K562 (cell line): ENCODE results near the gene LSM14B. TPM values are rescaled to one million over a fixed set of nuclear protein-coding genes. Genes with fewer than 3 reads are reported as not detected.

ENCODE experiments used
- ATAC-seq: fragments of 200-7000 bp; cut with Tn5 transposase; 3 replicates; pipeline ENCODE4 v1.9.1; 2020; ENCODE audit warnings: moderate library complexity
- BruUV-seq: library from RNA; stranded (reverse); fragments of 400-500 nt; replicated peaks from 2 replicates; lab custom pipeline; 2021; lab: Mats Ljungman, UMichigan
- CTCF ChIA-PET: fragments of 300-600 bp; formaldehyde crosslinking; extraction: SDS; loops from one replicate; lab custom pipeline; 2021; ENCODE audit warnings: low intra/inter-chr PET ratio; lab: Yijun Ruan, JAX
- POLR2A ChIA-PET: fragments of 300-600, 350-650 bp; sonication (Branson Sonifier 250); formaldehyde crosslinking; extraction: SDS; loops from one replicate; lab custom pipeline; 2021; ENCODE audit warnings: antibody characterized with exemption, inconsistent platforms; lab: Yijun Ruan, JAX
- DNase-seq, 4 experiments: peaks; one replicate each; pipeline versions ENCODE4 v3.0.0 to v3.0.0-alpha.2; 2011 to 2018; ENCODE audit warnings: low spot score in 3 of 4, mixed read lengths in 3 of 4; ENCODE audit errors: extremely low read depth in 1 of 4
- FAIRE-seq: peaks from 2 replicates; lab custom pipeline; 2011; peaks lifted over from hg19 to GRCh38; lab: Jason Lieb, UNC
- H2AFZ ChIP-seq: 2 replicates; pipeline ENCODE4 v1.6.0; 2011; ENCODE audit warnings: low read depth, low read length, control low read depth, inconsistent platforms
- H3K27ac ChIP-seq: fragments of 200-600 bp; 3 replicates; pipeline ENCODE4 v1.8.0; 2011; ENCODE audit warnings: low read depth, mild to moderate bottlenecking, control low read depth, inconsistent platforms, low read length, moderate library complexity, mixed read lengths; ENCODE audit errors: extremely low read depth
- H3K27me3 ChIP-seq, 2 experiments: fragments of 300-600 bp in 1 of 2; 2 replicates in 1 of 2; 3 replicates in 1 of 2; pipeline versions ENCODE4 v1.6.0 to v1.8.0; 2011; ENCODE audit warnings: inconsistent platforms in 2 of 2, low read length in 2 of 2, mild to moderate bottlenecking in 1 of 2, mixed read lengths in 1 of 2, moderate library complexity in 1 of 2; ENCODE audit not compliant: control insufficient read depth in 2 of 2, insufficient read depth in 2 of 2
- H3K36me3 ChIP-seq: fragments of 300-600 bp; 3 replicates; pipeline ENCODE4 v1.8.0; 2011; ENCODE audit warnings: mild to moderate bottlenecking, low read length, inconsistent platforms; ENCODE audit not compliant: control insufficient read depth, insufficient read depth
- H3K4me1 ChIP-seq, 2 experiments: fragments of 200-600 bp in 1 of 2; replicated peaks in 1 of 2; 2 replicates in 1 of 2; 3 replicates in 1 of 2; pipeline versions ENCODE4 v1.5.1 to v1.8.0; 2011; ENCODE audit warnings: inconsistent platforms in 2 of 2, low read length in 2 of 2, mild to moderate bottlenecking in 1 of 2, mixed read lengths in 1 of 2, moderate library complexity in 1 of 2; ENCODE audit not compliant: control insufficient read depth in 2 of 2, insufficient read depth in 2 of 2
- H3K4me2 ChIP-seq: 2 replicates; pipeline ENCODE4 v1.6.1; 2011; ENCODE audit warnings: low read length, control low read depth, inconsistent platforms, mixed read lengths; ENCODE audit not compliant: insufficient read depth
- H3K4me3 ChIP-seq: fragments of 200-600 bp; sonication (generic), shearing (Covaris generic); 2 replicates; pipeline ENCODE4 v1.5.1; 2016; ENCODE audit warnings: control low read depth, inconsistent platforms
- H3K79me2 ChIP-seq: fragments of 200-600 bp; 3 replicates; pipeline ENCODE4 v1.8.0; 2011; ENCODE audit warnings: low read length, inconsistent platforms; ENCODE audit not compliant: control insufficient read depth, insufficient read depth
- H3K9ac ChIP-seq, 2 experiments: 2 replicates each; pipeline versions ENCODE4 v1.6.0 to v1.6.1; 2011; ENCODE audit warnings: low read depth in 2 of 2, low read length in 2 of 2, control low read depth in 1 of 2, inconsistent platforms in 1 of 2, mild to moderate bottlenecking in 1 of 2, mixed read lengths in 1 of 2; ENCODE audit not compliant: insufficient read depth in 1 of 2
- H3K9me1 ChIP-seq: one replicate; pipeline ENCODE4 v1.6.0; 2011; ENCODE audit warnings: inconsistent platforms, mild to moderate bottlenecking, low read length, moderate library complexity; ENCODE audit not compliant: control insufficient read depth, insufficient read depth
- H3K9me3 ChIP-seq: replicated peaks from 2 replicates; pipeline ENCODE4 v1.5.1; 2011; ENCODE audit warnings: low read depth, low read length, inconsistent platforms; ENCODE audit not compliant: control insufficient read depth, insufficient read depth
- H4K20me1 ChIP-seq: replicated peaks from 2 replicates; pipeline ENCODE4 v1.6.1; 2011; ENCODE audit warnings: low read length, inconsistent platforms, mixed read lengths; ENCODE audit not compliant: control insufficient read depth, insufficient read depth
- AFF4 ChIP-seq: sonication (generic); formaldehyde crosslinking; IDR thresholded peaks from 2 replicates; pipeline ENCODE4 v1.8.0; 2023; ENCODE audit warnings: mild to moderate bottlenecking, missing genetic modification reagents
- ARID3B ChIP-seq: fragments of 250-450 bp; sonication (Bioruptor Pico); IDR thresholded peaks from 2 replicates; pipeline ENCODE4 v1.4.0; 2020; ENCODE audit warnings: borderline replicate concordance
- ATF2 ChIP-seq: sonication (generic); formaldehyde crosslinking; IDR thresholded peaks from 2 replicates; pipeline ENCODE4 v1.8.1; 2022; ENCODE audit warnings: missing genetic modification reagents
- BRF1 ChIP-seq: IDR thresholded peaks from 3 replicates; pipeline ENCODE4 v1.6.1; 2011; ENCODE audit warnings: borderline replicate concordance, mild to moderate bottlenecking; ENCODE audit not compliant: insufficient read length; ENCODE audit errors: extremely low read depth
- CAMTA2 ChIP-seq: fragments of 250-450 bp; sonication (Bioruptor Pico); conservative IDR thresholded peaks from 2 replicates; pipeline ENCODE4 v1.5.1; 2022
- DDX20 ChIP-seq: fragments of 450-650 bp; IDR thresholded peaks from 2 replicates; pipeline ENCODE4 v1.6.1; 2016; ENCODE audit warnings: missing genetic modification characterization, low read depth, mild to moderate bottlenecking, missing compliant biosample characterization, moderate library complexity
- HSF4 ChIP-seq: fragments of 250-450 bp; sonication (Bioruptor Pico); IDR thresholded peaks from 2 replicates; pipeline ENCODE4 v2.1.2; 2022; ENCODE audit warnings: mild to moderate bottlenecking, moderate library complexity, borderline replicate concordance
- ID3 ChIP-seq, 2 experiments: fragments of 250-450 bp in 1 of 2; fragments of 450-650 bp in 1 of 2; sonication (Bioruptor Pico) in 1 of 2; IDR thresholded peaks; 2 replicates each; pipeline versions ENCODE4 v1.6.1 to v1.8.0; 2016 to 2021; ENCODE audit warnings: mild to moderate bottlenecking in 2 of 2, moderate library complexity in 2 of 2, missing compliant biosample characterization in 1 of 2, missing genetic modification characterization in 1 of 2
- NEUROD1 ChIP-seq: fragments of 150-350 bp; IDR thresholded peaks from 2 replicates; pipeline ENCODE4 v1.6.1; 2014; ENCODE audit warnings: borderline replicate concordance, low read length, low read depth; ENCODE audit not compliant: partially characterized antibody
- RAD51 ChIP-seq: fragments of 450-650 bp; IDR thresholded peaks from 2 replicates; pipeline ENCODE4 v1.7.1; 2016; ENCODE audit warnings: low read depth, mild to moderate bottlenecking, borderline replicate concordance
- SPI1 ChIP-seq: IDR thresholded peaks from 2 replicates; pipeline ENCODE4 v1.6.1; 2011; ENCODE audit warnings: low read depth, low read length, control low read depth, borderline replicate concordance
- SRSF7 ChIP-seq: fragments of 200-400 bp; formaldehyde crosslinking; optimal IDR thresholded peaks from 2 replicates; pipeline ENCODE3; 2017; ENCODE audit warnings: mild to moderate bottlenecking, low read depth, low read length
- STAT5B ChIP-seq: fragments of 250-450 bp; sonication (Bioruptor Pico); IDR thresholded peaks from 2 replicates; pipeline ENCODE4 v1.8.0; 2021; ENCODE audit warnings: mild to moderate bottlenecking, inconsistent platforms
- ZFP1 ChIP-seq: fragments of 450-650 bp; formaldehyde crosslinking; IDR thresholded peaks from 2 replicates; pipeline ENCODE4 v1.4.0; 2020; ENCODE audit warnings: mild to moderate bottlenecking, mixed read lengths
- ZNF77 ChIP-seq: fragments of 250-450 bp; sonication (Bioruptor Pico); IDR thresholded peaks from 2 replicates; pipeline ENCODE4 v1.5.0; 2020
- whole genome bisulfite sequencing: fragments of 100-300 bp; shearing (Covaris generic); methylation state at CpG from one replicate; pipeline ENCODE4 v1.1.6; 2016; ENCODE audit warnings: low coverage, mixed read lengths; ENCODE audit not compliant: insufficient coverage; ENCODE audit errors: missing lambda C conversion rate; 5-methylcytosine and 5-hydroxymethylcytosine counted together
- in situ Hi-C: fragments of 300-500 bp; cut with MboI; formaldehyde crosslinking; loops from 4 replicates; pipeline ENCODE4 v1.15.0; 2018; ENCODE audit warnings: inconsistent platforms, mixed read lengths
- intact Hi-C: fragments of 100-400 bp; cut with micrococcal nuclease; formaldehyde crosslinking; loops from 2 replicates; pipeline ENCODE4 v1.14.2; 2022
- polyA plus RNA-seq, 8 experiments: library from polyadenylated mRNA; depleted of rRNA in 4 of 8; stranded (reverse) in 5 of 8; unstranded in 3 of 8; fragments of >200 nt; fragmentation: Nextera tagmentation in 2 of 8; fragmentation: Illumina TruSeq in 1 of 8; extraction: Ambion mirVana in 2 of 8; extraction: Trizol in 1 of 8; gene quantifications; 2 replicates each; pipeline versions ENCODE4 v1.2.1 to v1.2.3, GENCODE V29; 2011 to 2014; ENCODE audit warnings: inconsistent platforms in 1 of 8, missing spikeins in 1 of 8
- total RNA-seq, 7 experiments: library from RNA; depleted of rRNA in 6 of 7; stranded (reverse); fragments of >200 nt in 6 of 7; fragmentation: Illumina TruSeq in 2 of 7; extraction: Trizol in 2 of 7; gene quantifications; 2 replicates each; pipeline versions ENCODE4 v1.2.1 to v1.2.3, GENCODE V29; 2011 to 2021; ENCODE audit warnings: low replicate concordance in 1 of 7

LSM14B gene
- total and polyA plus RNA-seq, 9 of the 15 experiments (the other 6 are each of a cell fraction or from before 2014, with no cell fraction given): 0.66 to 36.0 (median 20.2) TPM

GRCh38 chr20:62159052-62159451 lies 36.8 kb downstream of the LSM14B start:
- intact Hi-C loops: loop anchor here (5.0 kb wide), 1 partner anchor 147 kb away; no protein-coding TSS in a partner anchor
- in situ Hi-C loops: no loop called here
- Histone ChIP-seq H3K4me1 (peaks cover 2 to 49% of the 10 kb centered on the region in 2 experiments; a peak in 3 of 5 replicates), H3K27ac (no peak overlapping the region), H3K27me3 (no peaks in the 10 kb centered on the region), H3K4me3 (no peak overlapping the region), H3K36me3 (peaks cover 90% of the 10 kb centered on the region; the same call in 2 of the 3 replicates), H3K4me2 (no peak overlapping the region), H3K9me3 (no peaks in the 10 kb centered on the region), H3K9ac (peak overlapping the region in 1 of 2 experiments; percentile 45; a peak in 1 of 4 replicates), H4K20me1 (peaks cover 18% of the 10 kb centered on the region)
- WGBS: 92% methylated on average over 9 of the region's 11 CpGs
- ChIA-PET POLR2A (no interaction called here), CTCF (no interaction called here)
- FAIRE-seq (no peak), ATAC-seq (no peak), DNase-seq (no peak)
- TF ChIP-seq NEUROD1 (no peak), RAD51 (no peak), AFF4 (CRISPR knock-in tag) (no peak), SPI1 (no peak), DDX20 (no peak), ATF2 (CRISPR knock-in tag) (no peak), SRSF7 (no peak), STAT5B (CRISPR knock-in tag) (no peak), ZNF77 (CRISPR knock-in tag) (no peak), ZFP1 (no peak), HSF4 (CRISPR knock-in tag) (no peak), BRF1 (no peak), ID3 (CRISPR knock-in tag; IDR thresholded peaks at IDR 0.05) (no peak), ID3 (tag; IDR thresholded peaks at IDR 0.05) (no peak), ARID3B (CRISPR knock-in tag) (no peak), CAMTA2 (CRISPR knock-in tag) (no peak)
- TF ChIP-seq, all 486 proteins: peak for 0
- BruUV-seq: no TSS peak
- H2AFZ ChIP-seq: no peak overlapping the region
- peaks cover 5% of the 10 kb centered on the region for H3K9me1 ChIP-seq
- H3K79me2 ChIP-seq: peaks cover 52% of the 10 kb centered on the region
